ENCODE results near the gene HSDL1. TPM values are rescaled to one million over a fixed set of nuclear protein-coding genes. Genes with fewer than 3 reads are reported as not detected.

Gene HSDL1
- total RNA-seq = 10 to 100 TPM in 2 of 3 donors, 1 to 10 TPM in 1; 7.2 to 21.3 (median 11.0) TPM
- long read RNA-seq, donor 1, transcript HSDL1-201 (6 exons, 3,519 nt) = major isoform, 19 of 20 reads
- long read RNA-seq, donor 1, partial matches to known transcripts = 0 of 20 reads
- long read RNA-seq, donor 1, other reads (novel, unspliced or antisense) = 1 of 20 reads
- long read RNA-seq, donor 2, transcript HSDL1-201 (6 exons, 3,519 nt) = major isoform, 6 of 6 reads
- long read RNA-seq, donor 2, partial matches to known transcripts = 0 of 6 reads
- long read RNA-seq, donor 2, other reads (novel, unspliced or antisense) = 0 of 6 reads

DNA sequence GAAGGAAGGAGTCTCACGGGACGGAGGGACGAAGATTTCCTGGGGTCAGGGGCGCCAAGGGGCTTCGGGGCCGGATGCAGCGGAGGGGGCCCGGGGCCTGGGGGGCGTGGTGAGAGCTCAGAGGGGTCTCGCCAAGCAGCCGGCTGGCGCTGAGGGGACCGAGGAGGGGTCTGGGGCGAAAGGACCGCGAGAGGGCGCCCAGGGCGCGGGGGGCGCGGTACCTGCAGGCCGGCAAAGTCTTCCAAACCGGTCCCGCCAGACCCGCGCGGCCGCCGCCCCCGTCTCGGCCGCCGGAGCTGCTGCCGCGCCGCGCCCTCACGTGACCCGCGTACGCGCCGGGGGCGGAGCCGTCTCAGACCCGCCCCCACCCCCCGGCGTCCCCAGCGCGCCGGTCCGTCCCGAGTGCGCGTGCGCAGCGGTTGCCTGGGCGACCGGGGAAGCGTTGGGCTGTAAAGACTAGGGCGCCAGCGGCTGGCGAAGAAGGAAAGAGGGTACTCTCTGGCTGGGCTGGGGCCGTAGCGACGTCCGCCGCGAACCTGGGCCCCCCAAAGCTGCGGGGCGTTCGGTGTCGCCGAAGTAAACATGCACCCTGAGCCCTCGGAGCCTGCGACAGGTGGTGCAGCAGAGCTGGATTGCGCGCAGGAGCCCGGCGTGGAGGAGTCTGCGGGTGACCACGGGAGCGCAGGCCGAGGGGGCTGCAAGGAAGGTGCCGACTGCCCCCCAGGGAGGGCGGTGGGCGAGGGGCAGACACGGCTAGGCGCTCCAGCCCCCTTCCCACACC, at the start of gene HSDL1, which contains the start of gene DNAAF1:
Gene HSDL1 (minus strand): TSS at position 319 of the 781 bp plus-strand sequence. CDS start 13,856 bp downstream, outside the sequence.
Gene DNAAF1 (plus strand): TSS at position 450 of the 781 bp plus-strand sequence. CDS start 133 bp downstream, at position 583.
- ATAC-seq = peak; percentile 99
- no peak for TF ChIP-seq CTCF (IDR thresholded peaks at IDR 0.05)
- DNase-seq = peak; percentile 92 to 96 (median 92)
- intact Hi-C loops (cut with DNase I, micrococcal nuclease) = no loop called here
- Histone ChIP-seq H3K4me3 (peak within 1 kb of the TSS; percentile 90), H3K36me3 (ENCODE audit: low read depth) (no peaks in the 10 kb centered on the region), H3K9me3 (no peaks in the 10 kb centered on the region), H3K4me1 (ENCODE audit: low read depth) (peaks cover 2% of the 10 kb centered on the region)

DNA sequence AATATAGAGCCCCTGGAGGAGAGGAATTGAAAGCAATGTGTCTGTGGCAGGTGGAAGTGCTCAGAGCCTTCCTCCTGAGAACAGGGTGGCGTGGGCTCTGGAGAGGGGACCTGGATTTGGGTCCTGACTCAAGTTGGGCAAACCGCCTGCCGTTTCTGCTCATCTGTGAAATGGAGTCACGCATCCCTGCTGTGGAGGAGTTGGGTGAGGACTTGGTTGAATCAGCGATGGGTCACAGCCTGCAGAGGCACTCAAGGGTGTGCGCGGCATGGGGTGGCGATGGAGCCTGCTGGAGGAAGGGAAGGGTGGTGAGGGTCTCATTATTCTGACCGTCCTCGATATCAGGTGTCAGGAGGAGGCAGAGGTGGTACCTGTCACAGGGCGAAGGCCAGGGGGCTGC, 49.0 kb upstream of the HSDL1 start:
- TF ChIP-seq CTCF (IDR thresholded peaks at IDR 0.05) = no peak
- Histone ChIP-seq H3K4me3 (no peak overlapping the region), H3K9me3 (no peaks in the 10 kb centered on the region), H3K4me1 (ENCODE audit: low read depth) (no peaks in the 10 kb centered on the region), H3K36me3 (ENCODE audit: low read depth) (no peaks in the 10 kb centered on the region)
- DNase-seq = no peak
- intact Hi-C loops (cut with DNase I, micrococcal nuclease) = no loop called here
- ATAC-seq = no peak

DNA sequence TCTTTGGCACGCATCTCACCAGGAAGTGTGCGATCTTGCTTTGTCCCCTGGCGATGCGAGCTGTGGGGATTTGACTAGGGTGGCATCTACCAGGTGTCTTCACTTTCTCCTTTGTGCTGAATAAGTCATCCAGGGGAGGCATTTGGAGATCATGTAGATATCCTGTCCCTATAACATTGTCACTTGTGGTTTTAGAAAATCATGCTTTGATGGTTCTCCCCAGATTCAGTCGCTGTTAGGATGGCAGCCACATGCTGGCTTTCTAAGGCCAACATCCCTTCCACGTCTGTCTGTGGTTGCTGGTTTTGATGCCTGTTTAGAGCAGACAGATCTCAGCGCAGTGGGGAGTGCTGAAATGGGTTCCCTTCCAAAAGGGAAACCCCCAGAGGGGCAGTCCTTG, 48.5 kb upstream of the HSDL1 start:
- H3K4me3 ChIP-seq = no peak overlapping the region
- ATAC-seq (no peak), DNase-seq (no peak)
- no peaks in the 10 kb centered on the region for H3K36me3 ChIP-seq (ENCODE audit: low read depth)
- intact Hi-C loops (cut with DNase I, micrococcal nuclease) = no loop called here
- no peaks in the 10 kb centered on the region for H3K9me3 ChIP-seq
- H3K4me1 ChIP-seq (ENCODE audit: low read depth) = no peaks in the 10 kb centered on the region
- no peak for TF ChIP-seq CTCF (IDR thresholded peaks at IDR 0.05)

GRCh38 chr16:84191466-84191865, 46.5 kb upstream of the HSDL1 start:
- no peak for ATAC-seq

More at GRCh38 chr16:84191466-84191865, 46.5 kb upstream of the HSDL1 start:
- no peak for DNase-seq
- TF ChIP-seq CTCF (IDR thresholded peaks at IDR 0.05) = no peak
- Histone ChIP-seq H3K36me3 (ENCODE audit: low read depth) (no peaks in the 10 kb centered on the region), H3K9me3 (no peaks in the 10 kb centered on the region), H3K4me1 (ENCODE audit: low read depth) (no peaks in the 10 kb centered on the region), H3K4me3 (no peak overlapping the region)
- intact Hi-C loops (cut with DNase I, micrococcal nuclease) = no loop called here
